Measurements from ENCODE around the gene CYP26B1. TPM values are rescaled to one million over a fixed set of nuclear protein-coding genes. Genes with fewer than 3 reads are reported as not detected.

The CYP26B1 gene
- total and polyA plus RNA-seq, 3 donors from 2014 or later = 31.6 to 86.2 (median 42.1) TPM

GRCh38 chr2:72141032-72141645 is 6.5 kb downstream of the CYP26B1 start:
- Histone ChIP-seq H3K9me3 (no peaks in the 10 kb centered on the region), H3K27ac (no peak overlapping the region), H3K27me3 (no peaks in the 10 kb centered on the region), H3K36me3 (ENCODE audit: low read depth, missing control alignments) (no peaks in the 10 kb centered on the region), H3K4me1 (peaks cover 76% of the 10 kb centered on the region), H3K4me3 (no peak overlapping the region)
- intact Hi-C loops (cut with DNase I; ENCODE audit: low total_unique reads) = no loop called here
- no peak for DNase-seq
- 79 to 83% methylated on average over 5 of the region's 5 CpGs for WGBS, 2 donors
- TF ChIP-seq CTCF (IDR thresholded peaks at IDR 0.05) = no peak
- no peak for TF ChIP-seq POLR2A (IDR thresholded peaks at IDR 0.05)

DNA sequence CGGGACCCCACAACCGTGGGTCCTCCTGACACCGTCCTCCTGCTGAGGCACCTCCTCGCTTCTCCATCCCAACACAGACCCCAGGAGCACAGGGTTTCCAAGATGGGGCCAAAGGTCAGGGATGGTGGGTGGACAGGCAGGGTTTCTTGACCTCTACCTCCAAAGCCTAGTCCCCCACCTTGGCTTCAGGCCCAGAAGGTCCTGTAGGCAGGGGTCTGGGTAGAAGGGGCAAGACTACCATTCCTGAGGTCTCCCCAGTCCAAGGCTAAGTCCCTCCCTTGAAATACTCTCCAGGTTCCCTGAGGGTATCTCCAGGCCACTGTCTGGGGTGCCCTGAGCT is 7.1 kb downstream of the CYP26B1 start:
- TF ChIP-seq CTCF (IDR thresholded peaks at IDR 0.05) = no peak
- no peak for TF ChIP-seq POLR2A (IDR thresholded peaks at IDR 0.05)
- 40 to 78% methylated on average over 1 to 4 of the region's 4 CpGs for WGBS, 2 donors
- no peaks in the 10 kb centered on the region for H3K36me3 ChIP-seq (ENCODE audit: low read depth, missing control alignments)
- no peaks in the 10 kb centered on the region for H3K27me3 ChIP-seq
- H3K9me3 ChIP-seq = no peaks in the 10 kb centered on the region
- no peak for DNase-seq
- intact Hi-C loops (cut with DNase I; ENCODE audit: low total_unique reads) = no loop called here
- no peak overlapping the region for H3K27ac ChIP-seq
- peaks cover 80% of the 10 kb centered on the region for H3K4me1 ChIP-seq
- no peak overlapping the region for H3K4me3 ChIP-seq

DNA sequence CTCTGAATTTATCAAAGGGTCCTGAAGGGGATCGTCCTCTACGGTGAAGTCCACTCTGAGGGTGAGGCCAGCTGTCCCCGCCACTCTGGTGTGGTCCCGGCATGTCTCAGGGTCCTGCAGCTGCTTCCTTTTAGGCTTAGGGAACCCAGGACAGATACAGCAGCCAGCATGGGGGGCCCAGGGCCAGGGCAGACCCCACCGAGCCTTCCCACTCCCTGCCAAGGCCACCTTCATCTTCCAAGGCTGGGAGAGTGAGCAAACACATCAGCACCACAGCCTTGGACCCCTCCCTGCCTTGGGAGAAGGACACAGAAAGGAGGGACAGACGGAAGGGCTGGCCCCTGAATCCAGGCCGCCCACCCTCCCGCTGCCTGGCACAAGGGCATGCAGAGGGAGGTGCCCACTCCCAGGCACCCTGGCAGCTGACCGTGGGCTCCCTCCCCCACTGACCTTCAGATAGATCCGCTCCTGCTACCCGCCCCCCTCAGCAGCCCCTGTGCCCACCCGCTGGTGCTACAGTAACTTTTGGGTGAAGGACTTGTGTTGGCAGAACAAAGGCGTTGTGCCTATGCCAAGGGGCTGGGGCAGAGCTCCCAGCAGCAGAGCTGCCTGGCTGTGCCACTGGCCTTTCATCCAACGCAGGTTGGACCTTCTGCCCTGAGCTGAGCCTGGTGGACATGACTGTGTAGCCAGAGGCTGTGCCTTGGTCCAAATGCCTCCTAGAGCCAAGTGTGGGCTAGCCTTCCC is 7.6 kb downstream of the CYP26B1 start:
- no peaks in the 10 kb centered on the region for H3K9me3 ChIP-seq
- no peak overlapping the region for H3K27ac ChIP-seq
- WGBS, 2 donors = 61 to 63% methylated on average over 6 to 14 of the region's 14 CpGs
- no peak for DNase-seq
- H3K4me1 ChIP-seq = peaks cover 78% of the 10 kb centered on the region
- H3K27me3 ChIP-seq = no peaks in the 10 kb centered on the region
- no peaks in the 10 kb centered on the region for H3K36me3 ChIP-seq (ENCODE audit: low read depth, missing control alignments)
- no peak overlapping the region for H3K4me3 ChIP-seq
- TF ChIP-seq CTCF (IDR thresholded peaks at IDR 0.05) = no peak
- no peak for TF ChIP-seq POLR2A (IDR thresholded peaks at IDR 0.05)
- intact Hi-C loops (cut with DNase I; ENCODE audit: low total_unique reads) = no loop called here

- no peaks in the 10 kb centered on the region for H3K36me3 ChIP-seq (ENCODE audit: low read depth, missing control alignments)
- no peak overlapping the region for H3K4me3 ChIP-seq
- intact Hi-C loops (cut with DNase I; ENCODE audit: low total_unique reads) = no loop called here
- WGBS, 2 donors = 63 to 84% methylated on average over 7 to 8 of the region's 8 CpGs
- H3K27me3 ChIP-seq = no peaks in the 10 kb centered on the region
- peaks cover 77% of the 10 kb centered on the region for H3K4me1 ChIP-seq
- DNase-seq = no peak
- TF ChIP-seq CTCF (IDR thresholded peaks at IDR 0.05) (no peak), POLR2A (IDR thresholded peaks at IDR 0.05) (no peak)
- H3K9me3 ChIP-seq = no peaks in the 10 kb centered on the region
- no peak overlapping the region for H3K27ac ChIP-seq
Measured at GRCh38 chr2:72139471-72139873, 8.2 kb downstream of the CYP26B1 start.

Measured in testis (tissue), 3 donors.